Measurements from ENCODE around the gene AP1G2.
A peak's percentile ranks its signal among the peaks of the same experiment; 100 is the strongest.

The AP1G2 gene

DNA sequence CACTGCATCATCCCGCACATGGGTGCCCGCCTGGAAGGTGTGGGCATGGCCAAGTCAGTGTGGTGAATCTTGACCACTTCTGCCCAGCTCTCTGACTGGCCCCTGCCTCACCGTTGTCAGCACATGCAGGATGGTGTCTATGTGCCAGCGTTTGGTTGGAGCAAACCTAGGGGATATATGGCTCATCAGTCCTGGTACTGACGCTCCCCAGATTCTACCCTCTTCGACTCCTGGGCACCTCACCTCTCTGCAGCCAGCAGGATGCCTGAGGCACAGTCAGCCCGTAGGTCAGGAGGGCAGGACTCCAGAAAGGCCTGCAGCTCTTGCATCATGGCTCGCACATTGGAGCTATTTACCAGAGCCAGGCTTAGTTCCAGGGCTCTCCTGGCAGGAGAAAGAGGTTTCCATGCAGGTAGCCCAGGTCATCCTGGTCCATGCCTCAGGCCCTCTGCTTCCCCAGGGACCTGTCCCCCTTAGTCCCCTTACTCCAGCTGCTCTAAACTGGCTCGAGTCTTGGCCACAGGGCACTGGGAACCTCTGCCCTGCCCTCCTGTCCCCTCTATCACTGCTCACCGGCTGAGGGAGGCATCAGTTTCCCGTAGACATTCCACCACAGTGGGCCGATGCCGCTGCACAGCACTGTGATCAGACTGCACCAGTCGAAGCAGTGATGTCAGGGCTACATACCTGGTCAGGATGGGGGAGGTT, 4.0 kb downstream of the AP1G2 start:
- peak overlapping the region; percentile 29; the same call in 1 of the 2 replicates for H3K27ac ChIP-seq
- TF ChIP-seq, protein P1, sequence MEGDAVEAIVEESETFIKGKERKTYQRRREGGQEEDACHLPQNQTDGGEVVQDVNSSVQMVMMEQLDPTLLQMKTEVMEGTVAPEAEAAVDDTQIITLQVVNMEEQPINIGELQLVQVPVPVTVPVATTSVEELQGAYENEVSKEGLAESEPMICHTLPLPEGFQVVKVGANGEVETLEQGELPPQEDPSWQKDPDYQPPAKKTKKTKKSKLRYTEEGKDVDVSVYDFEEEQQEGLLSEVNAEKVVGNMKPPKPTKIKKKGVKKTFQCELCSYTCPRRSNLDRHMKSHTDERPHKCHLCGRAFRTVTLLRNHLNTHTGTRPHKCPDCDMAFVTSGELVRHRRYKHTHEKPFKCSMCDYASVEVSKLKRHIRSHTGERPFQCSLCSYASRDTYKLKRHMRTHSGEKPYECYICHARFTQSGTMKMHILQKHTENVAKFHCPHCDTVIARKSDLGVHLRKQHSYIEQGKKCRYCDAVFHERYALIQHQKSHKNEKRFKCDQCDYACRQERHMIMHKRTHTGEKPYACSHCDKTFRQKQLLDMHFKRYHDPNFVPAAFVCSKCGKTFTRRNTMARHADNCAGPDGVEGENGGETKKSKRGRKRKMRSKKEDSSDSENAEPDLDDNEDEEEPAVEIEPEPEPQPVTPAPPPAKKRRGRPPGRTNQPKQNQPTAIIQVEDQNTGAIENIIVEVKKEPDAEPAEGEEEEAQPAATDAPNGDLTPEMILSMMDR (IDR thresholded peaks at IDR 0.05) = no peak
- no peak for TF ChIP-seq ZFX (IDR thresholded peaks at IDR 0.05; ENCODE audit: borderline replicate concordance)

DNA sequence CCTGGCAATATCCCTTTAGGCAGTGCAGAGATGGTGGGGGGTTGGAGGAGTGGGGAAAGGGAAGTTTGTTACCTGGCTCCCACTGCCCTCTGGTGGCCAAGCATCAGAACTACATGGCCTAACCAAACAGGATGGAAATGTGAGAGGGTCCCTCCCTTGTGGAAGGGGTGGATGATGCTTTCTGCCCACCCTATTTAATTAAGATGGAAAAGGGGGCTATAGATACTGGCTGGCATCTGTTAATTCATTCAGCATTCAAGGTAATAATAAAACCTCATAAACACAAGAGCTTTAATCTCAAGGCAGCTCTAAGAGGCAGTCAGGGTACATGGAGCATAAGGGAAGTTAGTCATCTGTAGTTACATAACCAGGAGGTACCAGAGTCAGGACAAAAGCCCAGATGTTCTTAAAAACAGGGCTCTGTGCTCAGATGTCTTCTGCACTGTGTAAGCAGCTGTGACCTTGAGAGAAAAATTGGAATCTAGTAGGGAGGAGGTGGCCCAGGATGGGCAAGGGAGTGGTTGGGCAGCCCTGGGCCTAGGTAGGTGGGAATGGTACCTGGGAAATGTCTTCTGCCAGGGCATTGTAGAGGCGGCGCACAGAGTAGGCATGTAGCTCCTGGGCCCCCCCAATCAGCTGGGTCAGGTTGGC, 4.6 kb downstream of the AP1G2 start:
- H3K27ac ChIP-seq = peak overlapping the region; percentile 29; the same call in 1 of the 2 replicates
- no peak for TF ChIP-seq ZFX (IDR thresholded peaks at IDR 0.05; ENCODE audit: borderline replicate concordance)
- TF ChIP-seq, protein P1 (IDR thresholded peaks at IDR 0.05) = peak; percentile 95

DNA sequence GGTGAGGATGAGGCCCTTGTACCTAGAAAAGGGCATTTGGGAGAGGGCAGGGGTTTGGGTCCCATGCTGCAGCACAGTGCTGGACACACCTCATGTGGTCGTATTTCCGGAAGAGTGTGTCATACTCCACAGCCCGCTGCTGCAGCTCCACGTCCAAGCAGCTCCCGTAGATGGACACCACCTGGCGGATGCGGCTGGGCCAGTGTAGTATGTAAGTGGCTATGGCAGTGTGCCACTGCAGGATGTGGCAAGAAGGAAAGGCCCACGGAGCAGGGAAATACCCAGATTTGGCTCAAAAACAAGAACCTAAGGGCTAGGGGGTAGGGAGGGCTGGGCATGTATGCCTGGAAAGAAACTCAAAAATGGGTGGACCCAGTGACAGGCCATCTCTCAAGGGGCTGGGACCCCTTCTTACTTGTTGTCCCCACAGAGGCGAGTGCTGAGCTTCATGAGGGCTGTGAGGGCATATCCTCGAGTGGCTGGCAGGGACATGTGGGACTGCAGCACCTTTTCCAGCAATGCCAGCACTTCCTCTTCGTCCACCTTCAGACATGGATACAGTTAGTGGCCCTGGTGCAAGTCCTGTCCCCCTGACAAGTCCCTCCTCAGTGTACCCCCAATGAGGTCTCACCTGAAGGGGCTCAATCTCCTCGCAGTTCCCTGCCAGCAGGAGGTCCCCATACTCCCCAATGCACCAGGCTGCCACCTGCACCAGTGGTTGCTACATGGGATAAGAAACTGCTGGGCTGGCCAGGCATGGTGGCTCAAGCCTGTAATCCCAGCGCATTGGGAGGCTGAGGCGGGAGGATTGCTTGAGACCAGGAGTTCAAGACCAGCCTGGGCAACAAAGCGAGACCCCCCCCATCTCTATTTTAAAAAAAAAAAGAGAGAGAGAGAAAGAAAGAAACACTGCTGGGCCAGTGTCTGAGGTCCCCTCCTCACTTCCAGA, 5.4 kb downstream of the AP1G2 start:
- TF ChIP-seq, protein P1 (IDR thresholded peaks at IDR 0.05) = no peak
- no peak for TF ChIP-seq ZFX (IDR thresholded peaks at IDR 0.05; ENCODE audit: borderline replicate concordance)

DNA sequence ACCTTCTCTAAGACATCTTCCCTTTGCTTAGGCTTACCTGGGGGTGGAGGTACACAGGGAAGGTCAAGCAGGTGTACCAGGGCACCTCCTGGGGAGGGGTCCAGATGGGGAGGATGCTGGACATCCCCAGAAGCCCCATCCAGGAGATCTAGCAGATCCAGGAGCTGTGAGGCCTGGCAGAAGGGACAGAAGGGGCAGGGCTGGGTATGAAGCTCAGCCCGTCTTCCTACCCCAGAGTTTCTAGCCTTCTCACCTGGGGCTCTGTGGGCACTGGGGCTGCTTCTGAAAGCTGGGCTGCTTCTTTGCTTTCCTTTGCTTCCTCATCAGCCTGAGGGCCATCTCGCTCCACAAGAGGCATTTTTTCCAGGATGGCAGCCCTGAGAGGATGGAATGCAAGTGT, 6.3 kb downstream of the AP1G2 start:
- TF ChIP-seq, protein P1 (IDR thresholded peaks at IDR 0.05) = no peak
- no peak for TF ChIP-seq ZFX (IDR thresholded peaks at IDR 0.05; ENCODE audit: borderline replicate concordance)
- peak overlapping the region; percentile 23; the same call in 1 of the 2 replicates for H3K27ac ChIP-seq

More for the DNA sequence above, 5.4 kb downstream of the AP1G2 start:
- H3K27ac ChIP-seq = peak overlapping the region; percentile 23

DNA sequence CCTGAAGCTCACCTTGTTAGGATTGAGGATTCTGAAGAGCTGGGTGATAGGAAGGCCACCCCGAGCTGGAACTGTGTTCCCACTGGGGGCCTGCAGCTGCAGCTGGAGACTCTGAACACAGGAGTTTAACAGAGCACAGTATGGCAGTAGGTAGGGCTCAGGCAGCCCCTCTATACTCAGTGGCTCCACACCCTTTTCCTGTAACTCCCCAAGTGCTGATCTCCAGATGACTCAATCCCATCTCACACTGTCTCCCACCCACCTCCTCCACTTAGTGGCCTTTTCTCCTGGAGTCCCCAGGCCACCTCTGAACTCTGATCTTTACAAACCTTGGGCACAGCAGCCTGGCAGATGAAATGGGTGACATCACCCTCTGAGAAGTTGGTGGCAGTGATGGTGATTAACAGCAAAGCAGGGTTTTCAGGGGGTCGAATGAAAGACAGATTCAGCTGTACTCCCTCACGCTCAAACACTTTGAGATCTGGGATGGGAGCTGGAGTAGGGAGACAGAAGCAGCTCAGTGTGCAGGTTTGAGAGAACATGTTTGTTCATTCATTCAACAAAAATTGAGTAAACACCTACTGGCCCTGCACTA, 7.6 kb downstream of the AP1G2 start:
- no peak overlapping the region for H3K27ac ChIP-seq
- no peak for TF ChIP-seq ZFX (IDR thresholded peaks at IDR 0.05; ENCODE audit: borderline replicate concordance)
- TF ChIP-seq, protein P1 (IDR thresholded peaks at IDR 0.05) = no peak

DNA sequence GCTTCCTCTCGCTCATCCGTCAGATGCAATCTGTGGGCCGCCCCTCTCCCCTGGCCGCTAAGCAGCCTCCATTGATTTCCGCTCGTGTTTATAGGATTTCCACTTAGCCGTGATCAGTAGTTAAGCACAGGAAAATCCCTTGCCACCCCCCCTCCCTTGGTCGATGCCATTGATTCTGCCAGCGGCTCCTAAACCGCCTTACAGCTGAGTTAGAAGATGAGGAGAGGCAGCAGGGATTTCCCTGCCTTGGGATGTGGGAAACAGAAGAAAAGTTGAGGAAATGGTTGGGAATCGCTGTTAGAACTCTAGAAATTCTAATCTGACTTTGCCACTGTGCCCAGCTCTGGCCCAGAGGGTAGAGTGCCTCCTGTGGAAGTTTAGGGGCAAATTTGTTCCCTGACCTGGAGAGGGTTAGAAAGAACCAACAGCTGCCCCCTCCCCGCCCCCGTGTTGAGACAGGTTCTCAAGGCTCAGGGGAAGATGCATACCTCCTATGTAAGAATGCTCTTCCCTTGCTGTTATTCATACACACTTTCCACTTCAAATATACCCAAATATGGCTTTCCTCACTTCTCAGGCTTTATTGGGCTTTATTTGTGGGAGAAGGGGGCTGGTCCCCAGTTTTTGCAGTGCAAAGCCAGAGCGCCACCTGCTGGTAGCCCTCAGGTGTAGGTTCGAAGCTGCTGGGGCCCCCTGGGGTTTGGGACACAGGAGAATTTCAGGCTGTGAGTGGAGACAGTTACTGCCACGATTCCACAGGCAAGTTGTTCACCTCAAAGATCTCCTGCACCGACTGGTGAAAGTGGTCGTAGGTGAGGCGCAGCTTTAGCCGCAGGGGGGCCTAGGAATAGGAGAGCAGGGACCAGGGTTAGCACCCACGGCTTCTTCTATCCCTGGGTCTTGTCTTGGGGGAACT, 8.3 kb downstream of the AP1G2 start:
- 0 out of 2 replicates have a peak overlapping the region, but pooled peaks have one; percentile 88 for H3K27ac ChIP-seq
- no peak for TF ChIP-seq ZFX (IDR thresholded peaks at IDR 0.05; ENCODE audit: borderline replicate concordance)
- TF ChIP-seq, protein P1 (IDR thresholded peaks at IDR 0.05) = peak; percentile 95

All from 22Rv1 (cell line).